Measurements from ENCODE around the gene CCDC51.
"Not testable (repeated sequence)": the region's sequence is repeated elsewhere in the genome, so short reads cannot be mapped to it uniquely, and the experiment has no call there.

CCDC51 gene

DNA sequence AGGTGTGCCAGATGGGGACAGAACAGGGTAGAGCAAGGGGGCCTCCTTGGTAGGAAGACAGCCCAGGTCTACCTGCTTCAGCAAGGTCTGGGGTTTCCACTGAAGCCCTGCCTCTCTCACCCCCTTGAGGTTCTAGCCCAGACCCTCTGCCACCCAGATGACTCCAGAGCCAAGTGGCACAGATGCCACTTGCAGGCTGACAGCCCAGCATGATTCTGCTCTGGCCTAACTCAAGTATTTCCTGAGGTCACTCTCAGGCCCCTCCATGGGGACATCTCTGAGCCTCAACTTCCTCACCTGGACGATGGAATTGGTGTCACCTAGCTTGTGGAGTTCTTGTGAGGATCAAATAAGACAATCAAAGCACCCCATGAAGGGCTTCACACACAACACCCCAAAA is 33.9 kb downstream of the CCDC51 start:
- no peak for DNase-seq (ENCODE audit: low spot score)

DNA sequence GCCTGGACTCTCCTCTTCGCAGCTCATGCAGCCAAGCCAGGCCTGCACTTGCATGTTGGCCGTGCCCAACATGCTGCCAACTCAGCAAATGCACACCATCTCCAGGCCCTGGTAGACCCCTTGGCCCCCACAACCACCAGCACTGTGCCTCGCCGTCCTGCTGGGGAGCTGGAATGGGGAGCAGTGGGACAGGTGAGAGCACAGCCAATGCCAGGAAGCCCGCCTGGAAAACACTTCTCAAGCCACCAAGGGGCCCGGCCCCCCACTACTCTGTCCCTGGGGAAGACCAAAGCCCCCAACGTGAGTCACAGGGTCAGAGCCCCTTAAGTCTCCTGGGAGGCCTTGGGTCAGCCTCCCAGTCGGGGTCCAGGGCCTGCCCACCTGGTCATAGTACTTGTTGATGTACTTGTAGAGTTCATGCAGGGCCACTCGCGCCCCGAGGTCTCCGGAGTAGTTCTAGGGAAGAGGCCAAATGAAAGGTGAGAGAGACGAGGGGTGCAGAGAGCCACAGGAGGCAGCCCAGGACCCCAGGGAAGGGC is 34.5 kb downstream of the CCDC51 start:
- DNase-seq (ENCODE audit: low spot score), result no peak

DNA sequence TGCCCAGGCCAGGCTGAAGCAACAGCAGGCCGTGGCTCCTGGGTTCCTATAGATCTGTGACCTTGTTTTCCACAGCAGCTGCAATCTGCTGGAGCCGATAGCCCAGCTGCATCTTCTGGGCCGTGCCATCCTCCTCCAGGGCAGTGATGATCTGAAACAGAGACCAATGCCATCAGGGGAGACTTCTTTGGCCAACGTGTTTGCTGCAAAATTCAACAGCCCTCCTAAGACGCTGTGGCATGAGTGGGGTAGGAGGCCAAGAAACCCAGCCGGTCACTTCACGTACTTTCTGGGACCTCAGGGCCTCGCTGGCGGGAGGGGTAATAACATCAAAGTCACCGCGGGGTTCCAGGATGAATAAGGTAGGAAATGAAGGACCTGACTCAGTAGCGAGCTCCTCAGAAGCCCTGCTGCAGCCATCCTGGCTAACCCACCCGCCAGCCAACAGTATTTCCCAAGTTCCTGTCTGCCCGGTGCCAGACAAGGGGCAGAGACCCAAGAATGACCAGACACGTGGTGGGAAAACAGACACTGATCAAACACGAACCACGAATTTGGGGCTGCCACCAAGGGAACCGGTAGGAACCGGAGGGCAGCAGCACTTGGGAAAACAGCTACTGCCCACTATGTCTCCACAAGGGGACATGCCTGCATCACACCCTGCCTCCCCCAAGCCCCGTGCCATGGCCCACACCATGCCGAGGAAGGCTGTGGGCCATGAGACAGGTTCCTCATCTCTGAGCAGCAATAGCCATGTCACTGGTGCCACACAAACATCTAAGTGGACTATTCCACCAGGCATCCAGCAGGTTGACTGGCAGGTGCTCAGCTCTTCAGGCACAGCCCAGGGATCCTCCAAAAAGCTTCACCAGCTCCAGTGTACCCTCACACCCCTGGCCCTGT is 35.2 kb downstream of the CCDC51 start:
- no peak for DNase-seq (ENCODE audit: low spot score)

DNA sequence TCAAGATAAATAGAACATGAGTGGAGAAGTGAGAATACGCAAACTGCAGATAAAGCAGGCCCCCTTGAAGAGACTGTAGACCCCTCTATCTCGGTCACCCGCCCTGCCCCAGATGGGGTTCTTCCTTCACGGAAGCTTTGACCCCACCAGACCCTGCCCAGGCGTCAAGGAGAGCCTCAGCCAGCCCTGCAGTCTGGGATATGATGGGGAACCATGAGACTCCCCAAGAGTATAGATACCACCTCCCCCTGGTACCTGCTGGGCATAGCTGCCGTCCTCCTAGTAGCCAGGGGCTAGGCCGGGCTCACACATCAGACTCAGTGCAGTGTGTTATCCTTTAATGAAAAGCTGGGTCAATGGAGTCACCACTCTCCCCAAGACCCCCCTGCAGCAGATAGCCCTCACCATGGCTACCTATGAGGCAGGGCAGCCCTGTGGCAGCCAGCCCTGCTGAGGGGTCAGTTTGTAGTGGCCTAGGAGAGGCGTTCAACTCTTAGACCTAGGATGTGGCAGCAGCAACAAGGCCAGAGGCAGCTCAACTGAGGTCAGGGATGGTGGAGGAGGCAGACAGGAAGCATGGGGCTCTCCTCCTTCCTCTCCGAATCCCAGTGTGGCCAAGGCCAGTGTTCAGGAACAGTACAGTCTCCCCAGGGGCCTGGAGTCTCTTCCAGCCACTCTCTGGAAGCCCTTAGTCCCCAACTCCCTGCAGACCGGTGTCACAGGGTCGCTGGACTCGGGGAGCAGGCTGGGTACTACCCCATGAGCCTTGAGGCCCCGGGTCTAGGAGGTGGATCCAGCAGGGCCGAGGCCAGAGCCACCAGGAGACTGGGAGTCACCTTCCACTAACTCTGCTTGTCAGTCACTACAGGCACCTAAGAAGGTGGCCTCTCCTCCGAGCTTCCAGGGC is 36.1 kb downstream of the CCDC51 start:
- no peak for DNase-seq (ENCODE audit: low spot score)

DNA sequence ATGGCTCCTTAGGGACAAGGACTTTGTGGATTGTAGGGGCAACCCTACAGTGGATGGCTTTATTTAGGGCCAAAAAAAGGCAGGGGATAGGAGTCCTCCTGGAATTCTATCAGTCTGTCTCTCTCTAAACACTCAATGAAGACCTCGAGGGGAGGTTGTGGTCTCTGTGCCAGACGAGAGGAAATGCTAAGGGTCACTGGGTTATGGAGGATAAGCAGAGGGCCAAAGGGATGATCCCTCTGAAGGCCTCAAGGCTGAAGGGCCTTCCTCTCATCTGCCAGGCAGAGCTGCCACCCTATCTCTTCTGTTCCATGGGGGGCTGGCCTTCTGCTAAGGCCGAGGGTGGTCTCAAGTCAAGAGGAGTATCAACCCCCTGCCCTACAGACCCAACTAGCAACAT is 37.0 kb downstream of the CCDC51 start:
- DNase-seq (ENCODE audit: low spot score), result no peak

DNA sequence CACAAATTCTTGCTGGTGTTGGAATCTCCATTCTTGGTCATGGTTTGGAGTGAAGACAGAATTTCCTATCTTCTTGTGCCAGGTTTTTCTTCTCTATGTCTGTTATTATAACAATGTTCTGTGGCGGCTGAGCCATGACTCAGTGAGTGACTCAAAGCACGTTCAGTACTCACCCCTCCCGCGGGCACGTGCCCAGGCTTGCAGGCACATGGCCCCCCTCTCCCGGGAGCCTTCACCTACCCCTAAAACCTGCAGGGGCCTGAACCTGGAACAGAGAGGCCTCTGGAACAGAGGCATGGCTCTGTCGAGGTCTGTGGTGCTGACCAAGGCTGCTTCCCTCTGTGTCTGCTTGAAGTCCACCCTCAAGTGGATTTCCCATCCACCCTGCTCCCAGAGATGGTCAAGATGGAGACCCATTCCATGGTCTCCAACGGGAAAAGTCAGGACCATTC is 37.6 kb downstream of the CCDC51 start:
- peak; percentile 80 for DNase-seq (ENCODE audit: low spot score)

DNA sequence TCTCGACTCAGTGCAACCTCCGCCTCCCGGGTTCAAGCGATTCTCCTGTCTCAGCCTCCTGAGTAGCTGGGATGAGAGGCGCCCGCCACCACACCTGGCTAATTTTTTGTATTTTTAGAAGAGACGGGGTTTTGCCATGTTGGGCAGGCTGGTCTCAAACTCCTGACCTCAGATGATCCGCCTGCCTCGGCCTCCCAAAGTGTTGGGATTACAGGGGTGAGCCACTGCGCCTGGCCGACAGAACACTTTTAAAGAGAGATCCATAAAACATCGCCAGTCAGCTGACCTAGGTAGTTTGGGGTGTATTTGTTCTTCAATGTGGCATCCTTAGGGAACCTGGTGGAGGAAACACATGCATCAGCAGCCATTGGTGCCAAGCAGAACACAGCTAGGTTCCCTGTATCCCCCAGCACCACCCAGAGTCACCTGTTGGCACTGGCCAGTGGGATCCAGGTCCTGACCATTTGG is 38.5 kb downstream of the CCDC51 start:
- DNase-seq (ENCODE audit: low spot score), result not testable (repeated sequence)

DNA sequence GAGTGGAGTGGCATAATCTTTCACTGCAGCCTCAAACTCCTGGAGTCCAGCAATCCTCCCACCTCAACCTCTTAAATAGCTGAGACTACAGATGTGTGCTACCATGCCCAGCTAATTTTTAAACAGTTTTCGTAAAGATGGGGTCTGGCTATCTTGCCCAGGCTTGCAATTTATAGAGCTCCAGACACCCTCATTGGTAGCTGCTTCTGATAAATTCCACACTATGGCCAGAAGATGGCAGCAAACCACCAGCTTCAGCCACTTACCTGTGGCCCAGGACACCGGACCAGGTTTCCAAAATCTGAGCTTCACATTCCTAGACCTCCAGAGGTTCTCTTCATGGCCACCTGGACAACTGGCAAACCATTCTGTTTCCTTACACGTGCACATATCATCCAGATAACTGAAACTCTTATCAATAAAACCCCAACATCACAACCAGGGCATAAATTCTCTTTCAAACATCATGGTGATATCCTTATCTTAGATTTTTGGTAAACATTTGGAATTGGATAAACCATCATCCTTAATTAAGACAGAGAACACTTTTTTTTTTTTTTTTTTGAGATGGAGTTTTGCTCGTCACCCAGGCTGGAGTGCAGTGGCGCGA is 39.0 kb downstream of the CCDC51 start:
- DNase-seq (ENCODE audit: low spot score), result peak; percentile 76

DNA sequence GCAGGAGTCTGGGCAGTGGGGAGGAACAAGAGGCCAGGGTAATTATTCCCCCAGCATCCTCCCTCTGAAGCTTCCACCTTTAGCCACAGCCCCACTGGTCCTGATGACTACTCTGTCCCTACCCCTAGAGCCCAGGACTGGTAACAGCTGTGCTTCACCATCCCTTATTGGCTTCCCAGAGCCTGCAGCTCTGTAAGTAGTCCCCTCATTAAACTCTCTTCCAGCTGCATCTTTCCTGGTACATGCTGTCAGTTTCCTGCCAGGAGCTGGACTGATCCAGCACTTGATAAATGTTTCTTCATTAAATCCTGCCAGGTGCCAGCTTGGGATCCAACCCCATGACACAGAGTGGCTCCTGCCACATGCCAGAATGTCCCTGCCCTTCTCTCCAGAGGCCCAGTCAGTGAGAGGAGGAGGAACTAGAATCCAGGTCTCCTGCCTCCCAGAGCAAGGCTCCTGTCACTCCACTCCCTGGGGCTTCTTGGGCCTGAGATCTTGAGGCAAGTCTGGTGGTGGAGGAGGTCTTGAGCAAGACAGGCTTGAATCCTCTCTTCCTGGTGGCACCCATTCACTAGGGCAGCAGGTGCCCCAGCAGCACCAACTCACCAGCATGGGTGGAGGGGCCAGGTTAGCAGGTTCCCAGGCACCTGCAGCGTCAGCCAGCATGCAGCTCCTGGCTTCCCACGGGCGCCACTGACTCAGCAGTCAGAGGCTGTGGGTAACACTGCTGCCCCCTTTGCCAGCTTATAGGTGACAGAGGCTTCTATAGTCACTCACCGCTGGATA is 40.3 kb downstream of the CCDC51 start:
- DNase-seq (ENCODE audit: low spot score), result peak; percentile 23

DNA sequence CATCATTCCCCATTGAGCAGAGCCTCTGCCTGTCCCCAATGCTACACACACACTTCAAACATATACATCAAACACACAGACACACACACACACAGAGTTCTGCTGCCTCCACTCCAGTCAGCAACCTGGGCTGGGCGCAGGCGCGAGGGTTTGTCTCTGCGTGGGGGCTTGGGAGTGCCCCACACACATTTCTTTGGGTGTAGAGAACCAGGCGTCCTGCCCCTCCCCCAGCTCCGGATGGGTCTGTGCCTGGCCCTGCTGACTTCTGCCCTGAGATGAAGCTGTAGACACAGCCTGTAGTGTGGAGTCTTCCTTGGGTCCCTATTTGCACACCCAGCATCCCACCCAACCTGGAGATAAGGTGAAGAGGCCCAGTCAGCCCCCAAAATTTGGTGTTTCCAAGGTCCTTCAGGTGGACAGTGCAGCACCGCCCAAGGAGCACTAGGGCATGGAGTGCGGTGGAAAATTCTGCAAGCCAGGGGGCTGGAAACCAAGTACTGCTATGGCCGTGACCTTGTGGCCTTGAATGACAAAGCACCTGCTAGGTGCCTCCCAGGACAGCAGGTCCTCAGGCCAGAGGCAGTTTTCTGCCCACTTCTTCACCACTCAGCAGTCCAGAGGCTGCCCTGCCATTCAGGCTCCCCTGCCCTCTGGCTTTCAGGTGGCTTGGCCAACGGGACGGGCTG is 41.1 kb downstream of the CCDC51 start:
- no peak for DNase-seq (ENCODE audit: low spot score)

DNA sequence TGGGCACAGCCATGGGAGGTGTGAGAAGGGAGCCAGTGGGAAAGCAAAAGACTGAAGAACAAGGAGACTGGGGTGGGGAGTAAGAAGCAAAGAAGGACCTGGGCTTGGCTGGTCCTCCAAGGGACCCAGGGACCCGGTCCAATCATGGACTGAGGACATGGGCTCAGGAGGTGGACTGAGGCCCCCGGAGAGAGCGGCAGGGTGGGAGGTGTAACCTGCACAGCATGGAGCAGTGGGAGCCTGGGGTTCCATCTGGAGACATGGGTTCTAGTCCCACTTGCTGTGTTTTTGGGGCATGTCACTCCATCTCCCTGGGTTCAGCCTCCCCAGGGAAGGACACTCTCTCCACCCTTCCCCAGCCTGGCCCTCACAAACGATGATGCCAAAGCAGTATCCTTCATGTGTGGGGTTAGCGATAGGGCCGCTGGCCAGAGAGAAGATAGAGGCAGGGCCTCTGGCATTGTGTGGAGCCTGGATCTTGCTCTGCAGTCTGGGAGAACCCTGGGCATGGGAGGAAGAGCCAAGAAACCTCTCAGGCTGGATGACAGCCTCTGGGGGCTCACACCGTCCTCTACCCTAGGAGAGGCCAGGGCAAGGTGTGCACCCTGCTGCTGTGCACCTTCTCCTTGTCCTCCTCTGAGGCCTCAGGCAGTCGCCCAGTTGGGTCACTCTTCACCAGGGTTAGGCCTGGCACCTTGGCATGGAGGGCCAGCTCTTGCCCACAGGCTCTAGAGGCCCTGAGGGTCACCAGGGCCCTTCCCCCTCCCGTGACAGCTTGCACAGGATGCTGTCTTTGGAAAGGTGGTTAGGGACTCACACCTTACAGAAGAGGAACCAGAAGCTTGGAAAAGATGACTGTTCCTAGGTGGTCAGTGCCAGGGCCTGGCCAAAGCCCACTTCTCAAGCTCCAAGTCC is 41.9 kb downstream of the CCDC51 start:
- DNase-seq (ENCODE audit: low spot score), result no peak

DNA sequence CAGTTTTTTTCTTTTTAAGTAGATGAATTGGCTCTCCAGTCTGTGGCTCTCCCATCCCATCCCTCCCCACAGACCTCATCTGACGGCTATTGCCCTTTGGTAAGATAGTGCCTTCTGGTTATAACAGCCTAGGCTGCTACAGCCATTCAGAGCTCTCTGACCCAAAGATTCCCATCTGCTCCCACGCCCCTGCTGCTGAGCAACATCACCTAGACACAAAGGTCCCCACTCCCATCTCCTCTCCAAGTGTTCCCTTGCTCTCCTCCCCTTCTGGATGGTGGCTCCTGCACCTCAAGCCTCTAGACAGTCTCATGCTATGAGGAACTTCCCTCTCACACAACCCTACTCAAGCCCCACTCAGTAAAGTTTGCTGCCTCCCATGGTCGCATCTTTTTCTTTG is 44.2 kb downstream of the CCDC51 start:
- DNase-seq (ENCODE audit: low spot score), result no peak

DNA sequence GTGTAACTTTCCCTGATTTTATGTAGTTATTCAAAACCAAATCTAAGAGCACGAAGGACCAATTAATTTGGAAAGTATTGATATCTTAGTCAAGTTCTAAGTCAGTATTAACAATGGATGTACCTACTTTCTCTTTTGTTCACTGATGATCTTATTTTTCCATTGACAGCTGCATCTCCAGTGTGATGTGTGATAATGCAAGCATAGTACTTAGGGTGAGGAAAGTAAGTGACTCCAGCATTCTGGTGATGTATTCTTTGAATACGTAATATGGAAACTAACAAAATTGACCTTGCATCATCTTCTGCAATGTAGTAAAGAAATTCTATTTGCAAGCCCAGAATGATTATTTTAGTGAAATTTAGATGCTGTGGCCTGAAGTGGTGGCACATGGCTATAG is 45.5 kb downstream of the CCDC51 start:
- no peak for DNase-seq (ENCODE audit: low spot score)

DNA sequence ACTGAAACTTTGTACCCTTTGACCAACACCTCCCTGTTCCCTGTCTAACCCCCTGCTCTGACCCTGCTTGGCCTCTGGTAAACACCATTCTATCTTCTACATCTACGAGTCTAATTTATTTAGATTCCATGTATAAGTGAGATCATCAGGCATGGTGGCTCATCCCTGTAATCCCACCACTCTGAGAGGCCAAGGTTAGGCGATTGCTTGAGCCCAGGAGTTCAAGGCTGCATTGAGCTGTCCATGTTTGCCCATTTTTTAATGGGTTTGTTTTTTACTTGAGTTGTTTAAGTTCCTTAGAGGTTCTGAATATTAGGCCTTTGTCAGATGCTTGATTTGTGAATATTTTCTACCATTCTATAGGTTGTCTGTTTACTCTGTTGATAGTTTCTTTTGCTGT is 51.0 kb downstream of the CCDC51 start:
- no peak for DNase-seq (ENCODE audit: low spot score)

DNA sequence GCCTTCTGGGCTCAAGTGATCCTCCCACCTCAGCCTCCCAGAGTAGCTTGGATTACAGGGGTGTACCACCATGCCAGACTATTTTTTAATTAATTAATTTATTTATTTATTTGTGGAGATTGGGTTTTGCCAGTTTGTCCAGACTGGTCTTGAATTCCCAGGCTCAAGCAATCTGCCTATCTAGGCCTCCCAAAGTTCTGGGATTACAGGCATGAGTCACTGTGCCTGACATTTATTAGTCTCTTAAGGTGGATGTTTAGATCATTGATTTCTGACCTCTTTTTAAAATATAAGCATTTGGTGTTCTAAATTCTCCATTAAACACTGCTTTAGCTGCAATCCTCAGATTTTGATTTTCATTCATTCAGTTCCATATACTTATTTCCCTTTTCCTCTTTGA is 52.3 kb downstream of the CCDC51 start:
- no peak for DNase-seq (ENCODE audit: low spot score)

Measured in kidney tubule cell (primary cell).